Stimulated activated CD4-positive, alpha-beta T cell treated with anti-CD3 and anti-CD28 coated beads, TNF-alpha, amount 100 ng/mL, for 1 hour (primary cell): ENCODE measurements around the gene TCEANC.
"Not testable (repeated sequence)": the region's sequence is repeated elsewhere in the genome, so short reads cannot be mapped to it uniquely, and the experiment has no call there.

Source experiments
- DNase-seq, 3 donors: peaks; one replicate each; pipeline ENCODE4 v3.0.0-alpha.2; 2020; ENCODE audit warnings: low read depth in 3 of 3, low spot score in 1 of 3

The TCEANC gene

GRCh38 chrX:13655674-13656073, 2.7 kb downstream of the TCEANC start:
- no peak for DNase-seq

GRCh38 chrX:13658602-13659001, 5.7 kb downstream of the TCEANC start:
- no peak for DNase-seq

GRCh38 chrX:13659063-13659462, 6.1 kb downstream of the TCEANC start:
- no peak for DNase-seq

GRCh38 chrX:13661735-13662288, 8.9 kb downstream of the TCEANC start:
- DNase-seq: no peak

GRCh38 chrX:13662355-13662791, 9.4 kb downstream of the TCEANC start:
- DNase-seq: no peak

- DNase-seq: no peak
These were observed 11.1 kb downstream of the TCEANC start for GRCh38 chrX:13664020-13664419.

GRCh38 chrX:13666836-13667235, 13.9 kb downstream of the TCEANC start:
- DNase-seq: no peak

GRCh38 chrX:13667919-13668318, 15.0 kb downstream of the TCEANC start:
- no peak for DNase-seq

GRCh38 chrX:13669246-13669737, 16.4 kb downstream of the TCEANC start:
- peak in 1 of 3 donors; percentile 28 for DNase-seq

GRCh38 chrX:13669755-13670154, 16.8 kb downstream of the TCEANC start:
- DNase-seq: not testable (repeated sequence)

GRCh38 chrX:13670197-13670596, 17.3 kb downstream of the TCEANC start:
- no peak for DNase-seq

GRCh38 chrX:13673016-13673415, 20.1 kb downstream of the TCEANC start:
- DNase-seq: no peak

- DNase-seq: no peak
These were observed 23.9 kb downstream of the TCEANC start for GRCh38 chrX:13676885-13677284.

GRCh38 chrX:13679700-13680099, 26.8 kb downstream of the TCEANC start:
- DNase-seq: not testable (repeated sequence)

GRCh38 chrX:13681595-13681994, 28.7 kb downstream of the TCEANC start:
- DNase-seq: no peak

GRCh38 chrX:13684361-13684760, 31.4 kb downstream of the TCEANC start:
- DNase-seq: no peak

GRCh38 chrX:13685126-13685763, 32.3 kb downstream of the TCEANC start:
- DNase-seq: no peak

GRCh38 chrX:13687203-13687602, 34.3 kb downstream of the TCEANC start:
- DNase-seq: no peak

- DNase-seq: no peak
These were observed 35.5 kb downstream of the TCEANC start for GRCh38 chrX:13688384-13688957.

- peak; percentile 32 to 79 (median 53) for DNase-seq
These were observed 36.2 kb downstream of the TCEANC start, which contains the start of gene RAB9A for GRCh38 chrX:13688958-13689740. Gene RAB9A (plus strand): TSS chrX:13689128. CDS start chrX:13708747, 19,619 bp downstream.

GRCh38 chrX:13689741-13690211, 36.8 kb downstream of the TCEANC start:
- DNase-seq: no peak
